Measurements from ENCODE around the gene DDX10.

DNA sequence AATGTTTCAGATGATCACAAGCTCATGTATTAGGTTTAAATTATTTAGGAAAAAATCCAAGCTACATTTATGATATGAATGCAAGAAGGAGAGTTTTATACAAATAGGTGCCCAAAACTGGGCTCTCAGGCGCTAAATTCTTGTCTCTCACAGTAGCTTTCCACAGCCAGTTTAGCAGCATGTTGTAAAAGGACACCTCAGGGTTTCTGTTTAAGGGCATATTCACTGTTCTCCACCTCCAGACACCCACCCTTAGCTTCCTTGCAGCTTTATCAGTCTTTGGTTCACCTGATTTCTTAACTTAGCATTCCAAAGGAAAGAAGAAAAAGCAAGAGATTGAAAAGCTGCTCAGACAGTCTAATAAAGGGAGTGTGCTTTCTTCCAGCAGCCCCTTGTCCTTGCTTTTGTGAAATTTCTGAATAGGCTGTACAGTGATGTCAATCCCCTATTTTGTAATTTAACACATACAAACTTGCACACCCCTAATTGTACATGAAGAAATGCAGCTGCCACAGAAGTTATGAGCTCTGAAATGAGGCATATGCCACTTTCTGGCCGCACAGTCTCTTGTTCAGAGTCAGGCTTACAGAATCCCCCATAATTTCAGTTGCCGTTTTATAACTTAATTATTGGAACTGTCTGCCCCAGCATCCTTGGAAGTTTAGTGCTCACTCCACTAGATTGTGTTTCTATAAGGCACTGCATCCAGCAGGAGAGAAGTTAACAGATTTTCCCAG is 262.1 kb downstream of the DDX10 start:
- TF ChIP-seq, protein P1, sequence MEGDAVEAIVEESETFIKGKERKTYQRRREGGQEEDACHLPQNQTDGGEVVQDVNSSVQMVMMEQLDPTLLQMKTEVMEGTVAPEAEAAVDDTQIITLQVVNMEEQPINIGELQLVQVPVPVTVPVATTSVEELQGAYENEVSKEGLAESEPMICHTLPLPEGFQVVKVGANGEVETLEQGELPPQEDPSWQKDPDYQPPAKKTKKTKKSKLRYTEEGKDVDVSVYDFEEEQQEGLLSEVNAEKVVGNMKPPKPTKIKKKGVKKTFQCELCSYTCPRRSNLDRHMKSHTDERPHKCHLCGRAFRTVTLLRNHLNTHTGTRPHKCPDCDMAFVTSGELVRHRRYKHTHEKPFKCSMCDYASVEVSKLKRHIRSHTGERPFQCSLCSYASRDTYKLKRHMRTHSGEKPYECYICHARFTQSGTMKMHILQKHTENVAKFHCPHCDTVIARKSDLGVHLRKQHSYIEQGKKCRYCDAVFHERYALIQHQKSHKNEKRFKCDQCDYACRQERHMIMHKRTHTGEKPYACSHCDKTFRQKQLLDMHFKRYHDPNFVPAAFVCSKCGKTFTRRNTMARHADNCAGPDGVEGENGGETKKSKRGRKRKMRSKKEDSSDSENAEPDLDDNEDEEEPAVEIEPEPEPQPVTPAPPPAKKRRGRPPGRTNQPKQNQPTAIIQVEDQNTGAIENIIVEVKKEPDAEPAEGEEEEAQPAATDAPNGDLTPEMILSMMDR (IDR thresholded peaks at IDR 0.05; ENCODE audit: poor library complexity, severe bottlenecking) = no peak
- no peak for TF ChIP-seq SMC3 (conservative IDR thresholded peaks at IDR 0.05; ENCODE audit: poor library complexity)
- TF ChIP-seq, protein P2, sequence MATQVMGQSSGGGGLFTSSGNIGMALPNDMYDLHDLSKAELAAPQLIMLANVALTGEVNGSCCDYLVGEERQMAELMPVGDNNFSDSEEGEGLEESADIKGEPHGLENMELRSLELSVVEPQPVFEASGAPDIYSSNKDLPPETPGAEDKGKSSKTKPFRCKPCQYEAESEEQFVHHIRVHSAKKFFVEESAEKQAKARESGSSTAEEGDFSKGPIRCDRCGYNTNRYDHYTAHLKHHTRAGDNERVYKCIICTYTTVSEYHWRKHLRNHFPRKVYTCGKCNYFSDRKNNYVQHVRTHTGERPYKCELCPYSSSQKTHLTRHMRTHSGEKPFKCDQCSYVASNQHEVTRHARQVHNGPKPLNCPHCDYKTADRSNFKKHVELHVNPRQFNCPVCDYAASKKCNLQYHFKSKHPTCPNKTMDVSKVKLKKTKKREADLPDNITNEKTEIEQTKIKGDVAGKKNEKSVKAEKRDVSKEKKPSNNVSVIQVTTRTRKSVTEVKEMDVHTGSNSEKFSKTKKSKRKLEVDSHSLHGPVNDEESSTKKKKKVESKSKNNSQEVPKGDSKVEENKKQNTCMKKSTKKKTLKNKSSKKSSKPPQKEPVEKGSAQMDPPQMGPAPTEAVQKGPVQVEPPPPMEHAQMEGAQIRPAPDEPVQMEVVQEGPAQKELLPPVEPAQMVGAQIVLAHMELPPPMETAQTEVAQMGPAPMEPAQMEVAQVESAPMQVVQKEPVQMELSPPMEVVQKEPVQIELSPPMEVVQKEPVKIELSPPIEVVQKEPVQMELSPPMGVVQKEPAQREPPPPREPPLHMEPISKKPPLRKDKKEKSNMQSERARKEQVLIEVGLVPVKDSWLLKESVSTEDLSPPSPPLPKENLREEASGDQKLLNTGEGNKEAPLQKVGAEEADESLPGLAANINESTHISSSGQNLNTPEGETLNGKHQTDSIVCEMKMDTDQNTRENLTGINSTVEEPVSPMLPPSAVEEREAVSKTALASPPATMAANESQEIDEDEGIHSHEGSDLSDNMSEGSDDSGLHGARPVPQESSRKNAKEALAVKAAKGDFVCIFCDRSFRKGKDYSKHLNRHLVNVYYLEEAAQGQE (IDR thresholded peaks at IDR 0.05; ENCODE audit: borderline replicate concordance) = no peak
